ENCODE data around the gene SRPK2. TPM values are rescaled to one million over a fixed set of nuclear protein-coding genes. Genes with fewer than 3 reads are reported as not detected.
"Not testable (repeated sequence)": the region's sequence is repeated elsewhere in the genome, so short reads cannot be mapped to it uniquely, and the experiment has no call there.

SRPK2 gene
- total RNA-seq, 2 donors from 2014 or later: 39.7 to 44.6 TPM

DNA sequence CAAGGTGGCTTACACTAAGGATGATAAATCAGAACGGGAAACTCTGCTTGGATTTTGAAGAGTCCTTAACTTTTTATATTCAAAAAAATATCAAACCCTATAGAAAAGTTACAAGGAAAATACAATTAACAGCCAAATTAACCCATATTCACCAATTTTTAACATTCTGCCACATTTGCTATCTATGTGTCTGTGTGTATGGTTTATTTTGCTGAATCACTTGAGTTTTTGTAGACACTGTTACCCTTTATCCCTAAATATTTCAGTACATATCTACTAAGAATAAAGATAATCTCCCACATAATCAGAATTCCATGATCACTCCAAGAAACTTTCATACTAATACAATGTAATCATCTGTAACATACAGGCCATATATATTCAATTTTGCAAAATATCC, 1.2 kb upstream of the SRPK2 start:
- ATAC-seq: no peak
- H3K9me3 Mint-ChIP-seq: no peaks in the 10 kb centered on the region
- peaks cover 0 to 6% of the 10 kb centered on the region in 2 donors for H3K36me3 Mint-ChIP-seq
- no peak overlapping the region for H3K27ac Mint-ChIP-seq
- no peak for DNase-seq (ENCODE audit: low spot score in 2 of 2)

DNA sequence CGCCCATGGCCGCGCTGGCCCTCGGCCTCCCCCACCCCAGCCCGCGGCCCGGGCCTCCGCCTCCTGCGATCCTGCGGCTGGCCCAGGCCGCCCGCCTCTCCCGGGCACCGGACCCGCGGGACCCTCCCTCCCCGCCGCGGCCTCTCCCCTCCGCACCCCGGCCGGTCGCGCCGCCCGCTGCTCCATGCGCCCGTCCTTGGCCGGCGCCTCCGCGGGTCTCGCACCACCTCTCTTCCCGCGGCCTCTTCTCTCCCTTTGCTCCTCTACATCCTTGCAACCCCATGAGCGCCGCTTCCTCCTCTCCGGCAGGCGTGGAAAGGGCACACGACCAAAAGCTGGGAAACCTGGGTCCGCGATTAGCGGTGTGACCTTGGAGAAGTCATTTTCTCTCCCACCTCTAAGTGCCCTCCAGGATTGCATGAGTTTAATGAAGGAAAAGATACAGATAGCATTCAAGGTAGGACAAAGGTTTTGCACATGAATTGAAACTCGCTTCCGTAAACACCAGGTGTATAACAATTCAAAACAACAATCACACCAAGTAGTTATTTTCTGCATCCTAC, 448 bp upstream of the SRPK2 start:
- peak overlapping the region; percentile 84 to 96 for H3K27ac Mint-ChIP-seq
- ATAC-seq (peak; percentile 53 to 63), DNase-seq (ENCODE audit: low spot score in 2 of 2) (peak in 1 of 2 donors; percentile 39)
- no peaks in the 10 kb centered on the region for H3K9me3 Mint-ChIP-seq
- H3K36me3 Mint-ChIP-seq: peaks cover 0 to 6% of the 10 kb centered on the region in 2 donors

GRCh38 chr7:105387508-105388355, 989 bp downstream of the SRPK2 start:
- Mint-ChIP-seq H3K9me3 (no peaks in the 10 kb centered on the region), H3K27ac (peak overlapping the region in 1 of 2 donors; percentile 84), H3K36me3 (peaks cover 0 to 6% of the 10 kb centered on the region in 2 donors)
- peak; percentile 48 to 65 for DNase-seq (ENCODE audit: low spot score in 2 of 2)
- peak; percentile 50 to 70 for ATAC-seq

DNA sequence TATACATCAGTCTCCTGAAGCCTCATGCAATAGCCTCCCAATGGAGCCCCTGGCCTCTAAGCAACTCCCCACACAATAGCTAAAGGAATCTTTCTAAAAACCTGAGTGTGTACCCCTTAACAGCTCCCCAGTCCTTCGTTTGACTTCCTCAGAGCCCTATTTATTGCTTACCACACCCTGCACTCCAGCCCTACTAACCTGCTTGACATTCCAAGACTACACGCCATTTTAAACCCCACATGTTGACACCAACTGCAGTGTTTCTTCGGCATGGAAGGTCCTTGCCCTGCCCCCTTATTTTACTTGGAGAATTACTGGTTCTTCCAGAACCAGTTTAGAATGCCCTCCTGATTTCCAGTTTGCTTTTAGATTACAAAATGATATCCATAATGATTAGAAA, 10.8 kb downstream of the SRPK2 start:
- H3K27ac Mint-ChIP-seq: no peak overlapping the region
- DNase-seq (ENCODE audit: low spot score in 2 of 2) (no peak), ATAC-seq (no peak)
- H3K9me3 Mint-ChIP-seq: peaks cover 0 to 4% of the 10 kb centered on the region in 2 donors
- peaks cover 0 to 6% of the 10 kb centered on the region in 2 donors for H3K36me3 Mint-ChIP-seq

- Mint-ChIP-seq H3K36me3 (peaks cover 0 to 6% of the 10 kb centered on the region in 2 donors), H3K9me3 (peaks cover 0 to 4% of the 10 kb centered on the region in 2 donors), H3K27ac (peak overlapping the region in 1 of 2 donors; percentile 2)
- no peak for ATAC-seq
- no peak for DNase-seq (ENCODE audit: low spot score in 2 of 2)
Observed at GRCh38 chr7:105376908-105377533, 11.7 kb downstream of the SRPK2 start.

GRCh38 chr7:105369944-105370343, 18.8 kb downstream of the SRPK2 start:
- DNase-seq (ENCODE audit: low spot score in 2 of 2): no peak
- Mint-ChIP-seq H3K27ac (no peak overlapping the region), H3K9me3 (peaks cover 0 to 4% of the 10 kb centered on the region in 2 donors), H3K36me3 (no peaks in the 10 kb centered on the region)
- ATAC-seq: no peak

DNA sequence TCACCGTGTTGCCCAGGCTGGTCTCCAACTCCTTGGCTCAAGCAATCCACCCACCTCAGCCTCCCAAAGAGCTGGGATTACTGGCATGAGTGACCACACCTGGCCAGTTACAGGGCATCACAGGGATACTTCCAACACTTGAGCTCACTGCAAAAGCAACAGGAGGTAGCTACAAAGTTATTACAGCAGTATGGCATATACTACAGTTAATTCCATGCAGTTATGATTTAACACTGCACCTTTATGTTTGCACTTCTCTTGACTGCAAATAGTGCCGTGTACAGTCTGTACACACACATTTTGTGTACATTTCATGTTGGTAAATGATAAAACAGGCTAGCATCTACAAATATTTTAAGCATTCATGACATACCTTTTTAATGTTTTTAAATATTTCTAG, 21.3 kb downstream of the SRPK2 start:
- ATAC-seq (no peak), DNase-seq (ENCODE audit: low spot score in 2 of 2) (no peak)
- Mint-ChIP-seq H3K27ac (no peak overlapping the region), H3K36me3 (peaks cover 6 to 14% of the 10 kb centered on the region in 2 donors), H3K9me3 (peaks cover 0 to 3% of the 10 kb centered on the region in 2 donors)

- Mint-ChIP-seq H3K36me3 (peaks cover 10 to 30% of the 10 kb centered on the region in 2 donors), H3K27ac (no peak overlapping the region), H3K9me3 (peaks cover 0 to 3% of the 10 kb centered on the region in 2 donors)
- no peak for DNase-seq (ENCODE audit: low spot score in 2 of 2)
- no peak for ATAC-seq
Observed at GRCh38 chr7:105365541-105366534, 22.9 kb downstream of the SRPK2 start.

GRCh38 chr7:105364684-105365083, 24.0 kb downstream of the SRPK2 start:
- Mint-ChIP-seq H3K27ac (no peak overlapping the region), H3K36me3 (peaks cover 13 to 40% of the 10 kb centered on the region in 2 donors), H3K9me3 (peaks cover 0 to 3% of the 10 kb centered on the region in 2 donors)
- ATAC-seq (no peak), DNase-seq (ENCODE audit: low spot score in 2 of 2) (no peak)

GRCh38 chr7:105363657-105364056, 25.1 kb downstream of the SRPK2 start:
- ATAC-seq: not testable (repeated sequence)
- peaks cover 13 to 40% of the 10 kb centered on the region in 2 donors for H3K36me3 Mint-ChIP-seq

DNA sequence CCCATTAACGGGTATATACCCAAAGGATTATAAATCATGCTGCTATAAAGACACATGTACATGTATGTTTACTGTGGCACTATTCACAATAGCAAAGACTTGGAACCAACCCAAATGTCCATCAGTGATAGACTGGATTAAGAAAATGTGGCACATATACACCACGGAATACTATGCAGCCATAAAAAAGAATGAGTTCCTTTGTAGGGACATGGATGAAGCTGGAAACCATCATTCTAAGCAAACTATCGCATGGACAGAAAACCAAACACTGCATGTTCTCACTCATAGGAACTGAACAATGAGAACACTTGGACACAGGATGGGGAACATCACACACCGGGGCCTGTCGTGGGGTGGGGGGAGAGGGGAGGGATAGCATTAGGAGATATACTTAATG, 26.0 kb downstream of the SRPK2 start:
- H3K9me3 Mint-ChIP-seq; H3K27ac Mint-ChIP-seq; DNase-seq (ENCODE audit: low spot score in 2 of 2); ATAC-seq: not testable (repeated sequence)
- H3K36me3 Mint-ChIP-seq: peaks cover 13 to 40% of the 10 kb centered on the region in 2 donors

More at GRCh38 chr7:105363657-105364056, 25.1 kb downstream of the SRPK2 start:
- H3K27ac Mint-ChIP-seq; DNase-seq (ENCODE audit: low spot score in 2 of 2); H3K9me3 Mint-ChIP-seq: not testable (repeated sequence)

GRCh38 chr7:105361995-105362394, 26.7 kb downstream of the SRPK2 start:
- peaks cover 13 to 40% of the 10 kb centered on the region in 2 donors for H3K36me3 Mint-ChIP-seq
- DNase-seq (ENCODE audit: low spot score in 2 of 2); H3K27ac Mint-ChIP-seq; H3K9me3 Mint-ChIP-seq; ATAC-seq: not testable (repeated sequence)

DNA sequence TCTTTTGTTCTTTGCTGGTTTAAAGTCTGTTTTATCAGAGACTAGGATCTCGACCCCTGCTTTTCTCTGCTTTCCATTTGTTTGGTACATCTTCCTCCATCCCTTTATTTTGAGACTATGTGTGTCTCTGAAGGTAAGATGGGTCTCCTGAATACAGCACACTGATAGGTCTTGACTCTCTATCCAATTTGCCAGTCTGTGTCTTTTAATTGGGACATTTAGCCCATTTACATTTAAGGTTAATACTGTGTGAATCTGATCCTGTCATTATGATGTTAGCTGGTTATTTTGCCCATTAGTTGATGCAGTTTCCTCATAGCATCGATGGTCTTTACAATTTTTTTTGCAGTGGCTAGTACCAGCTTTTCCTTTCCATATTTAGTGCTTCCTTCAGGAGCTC, 28.6 kb downstream of the SRPK2 start:
- ATAC-seq; DNase-seq (ENCODE audit: low spot score in 2 of 2); H3K9me3 Mint-ChIP-seq: not testable (repeated sequence)
- H3K27ac Mint-ChIP-seq: peak overlapping the region in 1 of 2 donors; percentile 21
- peaks cover 13 to 40% of the 10 kb centered on the region in 2 donors for H3K36me3 Mint-ChIP-seq

DNA sequence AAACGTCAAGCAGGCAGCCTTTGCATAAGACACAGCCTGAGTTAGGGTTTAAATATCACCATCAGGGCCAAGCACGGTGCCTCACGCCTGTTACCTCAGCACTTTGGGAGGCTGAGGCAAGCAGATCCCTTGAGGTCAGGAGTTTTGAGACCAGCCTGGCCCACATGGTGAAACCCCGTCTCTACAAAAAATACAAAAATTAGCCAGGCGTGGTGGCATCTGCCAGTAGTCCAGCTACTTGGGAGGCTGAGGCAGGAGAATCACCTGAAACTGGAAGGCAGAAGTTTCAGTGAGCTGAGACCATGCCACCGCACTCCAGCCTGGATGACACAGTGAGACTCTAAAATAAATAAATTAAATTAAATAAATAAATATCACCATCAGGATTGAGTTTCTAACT, 33.0 kb downstream of the SRPK2 start:
- H3K27ac Mint-ChIP-seq: no peak overlapping the region
- H3K9me3 Mint-ChIP-seq: no peaks in the 10 kb centered on the region
- peaks cover under 1 to 9% of the 10 kb centered on the region in 2 donors for H3K36me3 Mint-ChIP-seq
- ATAC-seq (no peak), DNase-seq (ENCODE audit: low spot score in 2 of 2) (no peak)

DNA sequence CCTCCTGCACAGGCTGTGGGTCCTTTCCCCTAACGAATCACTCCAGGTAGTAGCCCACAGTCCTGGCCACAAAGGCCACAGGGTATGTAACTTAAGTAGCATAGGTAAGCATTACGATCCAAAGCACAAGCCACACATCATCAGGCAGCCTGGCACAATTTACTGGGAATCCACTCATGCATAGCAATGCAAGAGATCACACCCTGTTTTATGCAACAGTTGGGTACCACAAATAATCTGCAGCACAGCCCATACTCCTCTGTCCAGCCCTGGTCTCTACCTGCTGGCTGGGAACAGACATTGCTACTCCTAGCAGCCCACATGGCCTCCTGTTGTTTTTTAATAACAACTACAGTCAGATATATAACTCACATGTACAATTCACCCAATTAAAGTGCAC, 34.3 kb downstream of the SRPK2 start:
- ATAC-seq (peak in 1 of 2 donors; percentile 44), DNase-seq (ENCODE audit: low spot score in 2 of 2) (no peak)
- Mint-ChIP-seq H3K36me3 (no peaks in the 10 kb centered on the region), H3K9me3 (no peaks in the 10 kb centered on the region), H3K27ac (no peak overlapping the region)

DNA sequence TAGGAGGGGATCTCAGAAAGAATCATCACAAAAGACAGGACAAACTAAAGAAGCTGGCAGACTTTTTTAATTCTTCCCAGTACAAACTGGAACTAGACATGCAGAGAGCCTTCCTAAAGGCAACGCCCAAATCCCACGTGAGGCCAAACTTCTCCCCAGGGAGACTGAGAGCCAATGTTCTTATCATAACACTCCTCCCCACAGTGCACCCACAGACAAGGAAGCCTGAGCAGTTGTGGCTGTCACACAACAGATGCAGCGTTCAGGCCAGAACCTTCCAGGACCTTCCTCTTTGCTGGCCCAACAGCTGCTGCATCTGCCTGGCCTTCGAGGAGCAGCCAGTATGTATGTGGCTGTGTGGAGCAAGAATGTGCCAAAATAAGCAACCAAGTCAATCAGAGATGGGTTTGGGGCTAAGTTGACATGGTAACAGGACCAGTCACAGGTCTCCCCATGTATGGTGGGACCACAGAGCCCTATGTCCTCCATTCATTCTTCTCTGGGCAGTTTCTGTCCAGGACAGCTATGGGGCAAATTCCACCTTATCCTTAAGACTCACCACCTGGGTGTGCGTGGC, 34.9 kb downstream of the SRPK2 start:
- DNase-seq (ENCODE audit: low spot score in 2 of 2) (no peak), ATAC-seq (no peak)
- no peaks in the 10 kb centered on the region for H3K36me3 Mint-ChIP-seq
- H3K9me3 Mint-ChIP-seq: no peaks in the 10 kb centered on the region
- no peak overlapping the region for H3K27ac Mint-ChIP-seq

Data from activated naive CD4-positive, alpha-beta T cell treated with anti-CD3 and anti-CD28 coated beads, Interleukin-2, amount 50 U/mL, for 72 hours (primary cell).